HG02798 (cell line): ENCODE measurements around the gene MYMX.
"Not testable (repeated sequence)": the region's sequence is repeated elsewhere in the genome, so short reads cannot be mapped to it uniquely, and the experiment has no call there.

ENCODE experiments used
- ATAC-seq: cut with Tn5 transposase; IDR thresholded peaks from one replicate; pipeline ENCODE4 v1.9.1; 2021; ENCODE audit warnings: mild to moderate bottlenecking; ENCODE audit not compliant: unreplicated experiment, poor library complexity

MYMX gene

GRCh38 chr6:44216677-44217331 is at the start of gene MYMX:
MYMX (plus strand) TSS chr6:44216926; CDS start chr6:44217472, 546 bp downstream.
- ATAC-seq, result no peak

- ATAC-seq, result no peak
These were observed 49.2 kb upstream of the MYMX start for GRCh38 chr6:44167567-44167966.

GRCh38 chr6:44169154-44169553 is 47.6 kb upstream of the MYMX start:
- ATAC-seq, result no peak

GRCh38 chr6:44169886-44170570 is 46.7 kb upstream of the MYMX start:
- ATAC-seq, result no peak

GRCh38 chr6:44171899-44172546 is 44.7 kb upstream of the MYMX start:
- ATAC-seq, result no peak

- peak; percentile 79 for ATAC-seq
These were observed 43.8 kb upstream of the MYMX start for GRCh38 chr6:44172731-44173500.

- ATAC-seq, result no peak
These were observed 40.5 kb upstream of the MYMX start for GRCh38 chr6:44176130-44176761.

- ATAC-seq, result no peak
These were observed 39.8 kb upstream of the MYMX start for GRCh38 chr6:44176762-44177509.

GRCh38 chr6:44177691-44178423 is 38.9 kb upstream of the MYMX start:
- no peak for ATAC-seq

GRCh38 chr6:44178424-44179071 is 38.2 kb upstream of the MYMX start:
- ATAC-seq, result no peak

- ATAC-seq, result no peak
These were observed 37.6 kb upstream of the MYMX start for GRCh38 chr6:44179072-44179536.

GRCh38 chr6:44179648-44180047 is 37.1 kb upstream of the MYMX start:
- no peak for ATAC-seq

GRCh38 chr6:44180406-44180805 is 36.3 kb upstream of the MYMX start:
- ATAC-seq, result no peak

GRCh38 chr6:44180886-44181285 is 35.8 kb upstream of the MYMX start:
- no peak for ATAC-seq

GRCh38 chr6:44181784-44182183 is 34.9 kb upstream of the MYMX start:
- not testable (repeated sequence) for ATAC-seq

- ATAC-seq, result no peak
These were observed 33.8 kb upstream of the MYMX start for GRCh38 chr6:44182911-44183390.

- no peak for ATAC-seq
These were observed 32.9 kb upstream of the MYMX start for GRCh38 chr6:44183783-44184182.

GRCh38 chr6:44185356-44185755 is 31.4 kb upstream of the MYMX start:
- not testable (repeated sequence) for ATAC-seq
